Heart left ventricle (tissue), 13 donors: ENCODE data around the gene SIGLECL1.

Source experiments
- CTCF ChIP-seq, 12 donors: fragments of 200-600 bp; sonication (generic) in 4 of 12; IDR thresholded peaks; one replicate each; pipeline versions ENCODE4 v1.5.0 to v1.8.0; 2018 to 2022; ENCODE audit warnings: antibody characterized with exemption in 12 of 12, mild to moderate bottlenecking in 5 of 12
- POLR2A ChIP-seq, 2 donors: fragments of 450-650 bp; IDR thresholded peaks; one replicate each; pipeline ENCODE4 v1.6.1; 2017; ENCODE audit warnings: antibody characterized with exemption in 2 of 2, mild to moderate bottlenecking in 2 of 2, moderate library complexity in 2 of 2
- donor health status: ischemic (EF 13 %, LVEDD 7.1; RV severe dilation, severe dysfunction).
- donor health status: DM: no; HTN: yes; CAD: no.
- donor health status: DM: no; HTN: no; CAD: no.
- donor health status: ischemic (EF 25% LVEDD 6.9; RV normal size, moderate dysfunction).
- donor health status: ischemic (EF 25% LVEDD 5.7; RV mildly dilated, moderate dysfunction).
- donor health status: ischemic (EF 35%, LVEDD 5.7; RV mildly dilated, moderate dysfunction).
- donor health status: nonischemic (EF 11% LVEDD 7.7; RV severe dilation, severe dysfunction).
- donor health status: DM: yes; HTN: yes; CAD: no.
- donor health status: PGD.
- donor health status: ischemic (EF 29% LVEDD 5.4; RV normal size, mild dysfunction).
- donor health status: nonischemic (EF 23%, LVEDD 6.1; RV moderate dilation, normal function).

- no peak for TF ChIP-seq CTCF (IDR thresholded peaks at IDR 0.05)
- TF ChIP-seq POLR2A (IDR thresholded peaks at IDR 0.05) = no peak
These were observed 5.3 kb downstream of the SIGLECL1 start for GRCh38 chr19:51256155-51256625.
